H1 (cell line): ENCODE results near the gene CAMTA1. TPM values are rescaled to one million over a fixed set of nuclear protein-coding genes. Genes with fewer than 3 reads are reported as not detected.

Experiments
- CHD7 ChIP-seq: fragments of 300-600 bp; sonication (generic); IDR thresholded peaks from 2 replicates; pipeline ENCODE4 v1.7.1; 2012; ENCODE audit warnings: low read length, moderate library complexity, mild to moderate bottlenecking, inconsistent platforms; ENCODE audit not compliant: insufficient replicate concordance
- RAD21 ChIP-seq, 2 experiments: IDR thresholded peaks in 1 of 2; conservative IDR thresholded peaks in 1 of 2; 2 replicates each; pipeline ENCODE4 v1.6.1; 2011; ENCODE audit warnings: low read depth in 2 of 2, low read length in 2 of 2, improper control_type of control experiment in 1 of 2, inconsistent platforms in 1 of 2, mild to moderate bottlenecking in 1 of 2, moderate library complexity in 1 of 2
- polyA plus RNA-seq, 7 experiments: library from polyadenylated mRNA; depleted of rRNA in 3 of 7; stranded (reverse) in 5 of 7; unstranded in 2 of 7; fragments of >200 nt in 5 of 7; fragments of 200-250 nt in 2 of 7; gene quantifications; 1 replicate in 5 of 7; 2 replicates in 1 of 7; 4 replicates in 1 of 7; pipeline versions ENCODE4 v1.2.1 to v1.2.3, GENCODE V29; 2011 to 2013; ENCODE audit warnings: missing spikeins in 2 of 7, mixed read lengths in 2 of 7
- total RNA-seq: library from RNA; stranded (reverse); fragmentation: NEBNext Ultra II Directional; extraction: Animal tissue kit (Norgen Biotek cat#: 25700); gene quantifications from 2 replicates; pipeline ENCODE4 v1.2.1, GENCODE V29; 2021

CAMTA1 gene
- total and polyA plus RNA-seq, 2 of the 8 experiments (the other 6 are each of a cell fraction or from before 2014, with no cell fraction given), result 65.0 to 119 TPM

DNA sequence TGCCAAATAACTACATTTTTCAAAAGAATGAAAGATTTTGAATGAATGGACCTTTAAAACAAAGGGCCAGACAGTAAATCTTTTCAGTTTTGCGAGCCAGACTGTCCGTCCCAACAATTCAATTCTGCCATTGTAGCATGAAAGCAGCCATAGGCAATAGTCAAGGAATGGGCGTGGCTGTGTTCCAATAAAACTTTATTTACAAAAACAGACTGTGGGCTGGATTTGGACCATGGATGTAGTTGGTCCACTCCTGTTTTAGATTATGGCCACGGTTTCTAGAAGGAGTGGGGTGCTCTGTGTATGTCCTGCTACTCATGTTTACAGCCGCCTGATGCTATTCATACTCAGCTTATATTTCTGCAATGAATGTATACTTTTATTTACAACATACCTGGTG is 474.7 kb downstream of the CAMTA1 start (continued):
- TF ChIP-seq CHD7 (no peak), RAD21 (IDR thresholded peaks at IDR 0.05 in 1 of 2, conservative IDR thresholded peaks at IDR 0.05 in 1 of 2; ENCODE audit: low read depth in 2 of 2, low read length in 2 of 2) (no peak)
- TF ChIP-seq, all 59 proteins: peak for 0
